GM18870 (cell line): ENCODE results near the gene SSX5.
"Not testable (repeated sequence)": the region's sequence is repeated elsewhere in the genome, so short reads cannot be mapped to it uniquely, and the experiment has no call there.

Experiments used
- ATAC-seq: cut with Tn5 transposase; IDR thresholded peaks from one replicate; pipeline ENCODE4 v1.9.1; 2021; ENCODE audit warnings: moderate library complexity; ENCODE audit not compliant: unreplicated experiment

Gene SSX5

DNA sequence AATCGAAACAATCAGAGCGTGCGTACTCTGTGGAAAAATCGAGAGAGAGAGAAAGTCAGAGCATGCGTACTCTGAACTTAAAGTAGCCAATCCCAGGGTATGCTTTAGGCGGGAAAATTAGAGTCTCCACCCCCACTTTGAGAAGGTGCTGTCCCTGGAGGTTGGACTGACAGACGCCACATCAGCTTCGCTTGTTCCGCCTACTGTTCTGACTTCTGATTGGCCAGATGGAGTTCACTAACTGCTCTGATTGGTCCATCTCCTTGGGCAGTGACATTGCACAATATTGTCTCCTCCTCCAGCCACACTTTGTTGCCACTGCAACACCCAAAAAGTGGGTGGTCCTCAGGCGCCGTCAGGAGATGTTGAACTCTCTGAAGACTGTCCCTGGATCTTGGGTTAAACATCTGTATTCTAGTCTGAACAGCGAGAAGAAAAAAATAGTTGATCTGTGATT is at the start of gene SSX5:
SSX5 (minus strand) TSS at position 51 of the 457 bp plus-strand sequence. CDS start 1,437 bp downstream, outside the sequence.
- ATAC-seq: no peak

DNA sequence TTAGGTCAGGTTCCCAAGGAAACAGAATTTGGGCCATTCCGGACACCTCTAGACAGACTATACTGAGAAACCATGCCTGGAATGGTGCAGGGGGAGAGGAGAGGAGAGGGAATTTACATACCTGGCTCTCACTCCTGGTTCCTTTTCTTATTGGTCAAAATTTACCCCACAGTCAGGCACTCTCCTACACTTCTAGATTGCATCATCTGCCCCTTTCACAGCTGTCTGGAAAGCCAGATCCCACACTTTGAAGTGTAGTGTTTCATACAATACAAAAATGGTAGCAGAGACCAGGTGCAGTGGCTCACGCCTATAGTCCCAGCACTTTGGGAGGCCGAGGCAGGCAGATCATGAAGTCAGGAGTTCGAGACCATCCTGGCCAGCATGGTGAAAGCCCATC is 27.6 kb upstream of the SSX5 start:
- ATAC-seq: not testable (repeated sequence)

DNA sequence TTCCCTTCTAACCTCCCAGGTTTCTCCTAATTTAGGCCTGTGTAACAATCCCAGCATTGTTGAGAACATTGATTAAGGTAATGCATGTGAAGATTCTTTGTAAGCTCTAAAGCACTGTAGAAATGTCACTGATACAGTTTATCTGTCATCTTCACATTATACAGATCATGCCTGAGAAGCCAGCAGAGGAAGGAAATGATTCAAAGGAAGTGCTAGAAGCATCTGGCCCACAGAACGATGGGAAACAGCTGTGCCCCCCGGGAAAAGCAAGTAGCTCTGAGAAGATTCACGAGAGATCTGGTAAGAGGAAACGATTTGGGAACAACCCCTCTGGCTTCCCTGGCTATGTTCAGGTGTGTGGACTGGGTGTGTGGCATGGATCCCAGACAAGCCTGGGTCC is 17.7 kb upstream of the SSX5 start:
- ATAC-seq: not testable (repeated sequence)

DNA sequence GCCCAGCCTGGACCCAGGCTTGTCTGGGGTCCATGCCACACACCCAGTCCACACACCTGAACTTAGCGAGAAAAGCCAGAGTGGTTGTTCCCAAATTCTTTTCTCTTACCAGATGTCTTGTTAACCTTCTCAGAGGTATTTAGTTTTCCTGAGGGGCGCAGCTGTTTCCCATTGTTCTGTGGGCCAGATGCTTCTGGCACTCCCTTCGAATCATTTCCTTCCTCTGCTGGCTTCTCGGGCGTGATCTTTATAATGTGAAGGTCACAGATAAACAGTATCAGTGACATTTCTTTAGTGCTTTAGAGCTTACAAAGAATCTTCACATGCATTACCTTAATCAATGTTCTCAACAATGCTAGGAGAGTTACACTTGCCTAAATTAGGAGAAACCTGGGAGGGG is 6.6 kb downstream of the SSX5 start:
- not testable (repeated sequence) for ATAC-seq

DNA sequence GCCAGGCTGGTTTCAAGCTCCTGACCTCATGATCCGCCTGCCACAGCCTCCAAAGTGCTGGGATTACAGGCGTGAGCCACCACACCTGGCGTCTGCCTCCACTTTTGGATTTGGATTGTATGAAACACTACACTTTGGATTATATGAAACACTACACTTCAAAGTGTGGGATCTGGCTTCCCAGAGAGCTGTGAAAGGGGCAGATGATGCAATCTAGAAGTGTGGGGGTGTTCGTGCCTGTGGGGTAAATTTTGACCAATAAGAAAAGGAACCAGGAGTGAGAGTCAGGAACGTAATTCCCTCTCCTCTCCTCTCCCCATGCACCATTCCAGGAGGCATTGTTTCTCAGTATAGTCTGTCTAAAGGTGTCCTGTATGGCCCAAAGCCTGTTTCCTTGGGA is 14.7 kb downstream of the SSX5 start:
- not testable (repeated sequence) for ATAC-seq

DNA sequence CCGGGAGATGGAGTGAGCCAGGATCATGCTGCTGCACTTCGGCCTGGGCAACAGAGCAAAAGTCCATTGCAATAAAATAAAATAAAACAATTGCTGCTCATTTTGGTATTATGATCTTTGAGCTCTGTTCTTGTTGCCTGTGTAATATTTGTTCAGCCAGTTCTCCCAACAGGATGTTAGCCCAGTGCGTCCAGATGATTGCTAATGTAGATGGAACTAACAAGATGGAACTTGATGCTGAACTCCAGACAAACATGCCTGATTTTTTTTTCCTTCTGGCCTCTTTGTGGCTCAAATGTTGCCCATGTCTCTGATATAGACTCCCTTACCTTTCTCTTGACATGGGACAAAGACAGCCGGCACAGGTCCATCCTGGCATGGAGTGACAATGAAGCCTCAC is 15.8 kb downstream of the SSX5 start:
- ATAC-seq: no peak

GRCh38 chrX:48179691-48180090 is 16.9 kb downstream of the SSX5 start:
- ATAC-seq: no peak

DNA sequence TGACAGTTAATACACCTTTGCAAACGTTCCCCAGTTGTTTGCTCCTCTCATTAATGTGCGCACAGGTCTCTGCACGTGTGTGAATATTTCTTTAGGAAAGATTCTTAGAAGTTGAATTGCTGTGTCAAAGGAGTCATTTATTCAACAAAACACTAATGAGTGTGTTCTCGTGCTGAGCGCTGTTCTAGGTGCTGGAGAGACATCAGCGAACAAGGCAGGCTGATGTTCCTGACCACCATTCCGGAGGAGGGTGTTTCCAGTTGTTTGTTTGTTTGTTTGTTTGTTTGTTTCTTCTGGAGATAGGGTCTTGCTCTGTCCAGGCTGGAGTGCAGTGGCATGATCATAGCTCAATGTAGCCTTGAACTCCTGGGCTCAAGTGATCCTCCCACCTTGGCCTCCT is 30.3 kb downstream of the SSX5 start:
- ATAC-seq: not testable (repeated sequence)

DNA sequence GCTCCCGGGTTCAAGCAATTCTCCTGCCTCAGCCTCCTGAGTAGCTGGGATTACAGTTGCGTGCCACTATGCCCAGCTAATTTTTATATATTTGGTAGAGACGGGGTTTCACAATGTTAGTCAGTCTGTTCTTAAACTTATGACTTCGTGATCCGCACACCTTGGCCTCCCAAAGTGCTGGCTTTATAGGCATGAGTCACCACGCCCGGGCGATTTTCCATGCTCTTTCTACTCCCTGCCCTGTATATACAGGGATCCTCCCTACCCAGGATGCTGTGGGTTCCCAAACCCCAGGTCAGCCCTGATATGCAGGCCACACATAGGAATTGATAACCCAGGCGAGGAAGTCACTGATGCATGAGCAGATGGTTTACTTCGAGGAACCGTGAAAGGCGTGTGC is 31.4 kb downstream of the SSX5 start:
- no peak for ATAC-seq

DNA sequence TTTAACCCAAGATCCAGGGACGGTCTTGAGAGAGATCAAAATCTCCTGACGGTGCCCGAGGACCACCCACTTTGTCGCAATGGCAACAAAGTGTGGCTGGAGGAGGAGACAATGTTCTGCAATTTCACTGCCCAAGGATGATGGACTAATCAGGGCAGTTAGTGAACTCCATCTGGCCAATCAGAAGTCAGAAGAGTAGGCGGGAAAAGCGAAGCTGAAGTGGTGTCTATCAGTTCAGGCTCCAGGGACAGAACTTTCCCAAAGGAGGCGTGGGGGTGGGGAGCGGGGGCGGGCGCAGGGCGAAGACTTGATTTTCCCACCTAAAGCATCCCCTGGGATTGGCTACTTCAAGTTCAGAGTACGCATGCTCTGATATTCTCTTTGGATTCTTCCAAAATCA is 40.6 kb downstream of the SSX5 start:
- ATAC-seq: no peak

- ATAC-seq: no peak
Measured at GRCh38 chrX:48154796-48155195, 41.8 kb downstream of the SSX5 start.

- no peak for ATAC-seq
Measured at GRCh38 chrX:48153769-48154168, 42.8 kb downstream of the SSX5 start.

DNA sequence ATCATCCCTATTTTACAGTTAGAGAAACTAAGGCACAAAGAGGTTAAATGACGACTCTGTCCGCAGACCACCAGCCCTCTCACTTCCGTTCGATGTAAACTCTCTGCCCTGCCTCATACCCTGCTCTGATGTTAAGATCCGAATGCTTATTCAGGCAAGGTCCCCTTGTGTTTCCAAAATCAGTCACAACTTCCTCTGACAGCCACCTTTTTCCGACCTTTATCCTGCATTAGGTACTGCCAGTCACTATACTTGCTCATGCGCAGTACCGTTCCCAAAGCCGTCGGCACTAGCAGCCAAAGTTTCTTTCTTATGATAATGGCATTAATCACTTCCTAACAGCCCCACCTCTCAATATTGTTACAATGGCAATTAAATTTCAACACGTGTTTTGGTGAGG is 53.9 kb downstream of the SSX5 start:
- ATAC-seq: not testable (repeated sequence)

DNA sequence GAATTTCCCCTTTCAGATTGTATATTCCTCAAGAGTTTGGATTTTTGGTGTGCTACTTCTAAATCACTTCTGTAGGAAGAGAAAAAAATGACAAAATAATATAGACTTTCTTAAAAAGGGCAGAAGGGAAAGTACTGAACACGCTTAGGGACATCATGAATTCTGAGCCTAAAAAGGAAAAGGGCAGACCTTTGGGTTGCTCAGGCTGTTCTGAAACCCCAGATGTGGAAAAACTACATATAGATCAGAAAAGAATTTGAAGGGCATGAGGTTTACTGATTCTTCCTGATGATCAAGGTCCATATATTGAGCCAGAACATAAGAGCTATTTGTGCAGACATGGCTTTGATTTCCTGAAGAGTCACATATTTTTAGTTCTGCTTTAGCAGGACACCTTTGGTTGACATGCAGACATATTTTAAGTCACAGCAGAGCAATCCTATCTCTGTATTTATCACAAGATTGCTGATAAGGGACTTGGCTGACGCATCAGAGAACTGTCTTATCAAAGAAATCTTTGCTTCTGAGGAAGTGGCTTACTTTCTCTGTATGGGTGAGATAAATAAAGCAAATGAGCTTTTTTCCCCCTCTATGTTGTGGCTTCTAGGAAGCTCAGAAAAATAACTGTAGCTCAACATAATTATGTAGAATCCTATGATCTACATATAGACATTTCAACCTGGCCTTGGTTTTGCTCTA is 54.6 kb downstream of the SSX5 start:
- ATAC-seq: not testable (repeated sequence)

GRCh38 chrX:48139076-48139475 is 57.5 kb downstream of the SSX5 start:
- ATAC-seq: not testable (repeated sequence)
